ENCODE measurements around the gene FAM204A.

The FAM204A gene
- 45.4 to 87.5 (median 77.2) reads per million in 9 experiments for total RNA-seq

- Mint-ChIP-seq H3K36me3 (ENCODE audit: insufficient read depth) (peaks cover 26% of the 10 kb centered on the region), H3K4me1 (ENCODE audit: low read depth in 2 of 2) (peaks cover 20 to 33% of the 10 kb centered on the region in 2 donors), H3K27me3 (no peaks in the 10 kb centered on the region), H3K9me3 (no peaks in the 10 kb centered on the region), H3K27ac (peak within 1 kb of the TSS; percentile 90), H3K4me3 (peak within 1 kb of the TSS; percentile 81 to 84)
- ATAC-seq (replicated peaks) (peak; percentile 99), DNase-seq (peak; percentile 97 to 100 (median 98))
Measured at GRCh38 chr10:118341791-118342637, at the start of gene FAM204A. Gene FAM204A, minus strand, starts transcription at chr10:118342324. Its CDS starts 5,909 bp downstream, at chr10:118336415.

- H3K27ac Mint-ChIP-seq = no peak overlapping the region
- no peaks in the 10 kb centered on the region for H3K4me1 Mint-ChIP-seq (ENCODE audit: low read depth in 2 of 2)
- ATAC-seq (replicated peaks) (no peak), DNase-seq (no peak)
- H3K9me3 Mint-ChIP-seq = peaks cover 0 to 2% of the 10 kb centered on the region in 2 donors
- peaks cover 46 to 55% of the 10 kb centered on the region in 2 donors for H3K27me3 Mint-ChIP-seq
- H3K36me3 Mint-ChIP-seq (ENCODE audit: insufficient read depth) = no peaks in the 10 kb centered on the region
- H3K4me3 Mint-ChIP-seq = no peak overlapping the region
Measured at GRCh38 chr10:118383699-118384098, 41.6 kb upstream of the FAM204A start.

GRCh38 chr10:118383063-118383689 lies 41.1 kb upstream of the FAM204A start:
- Mint-ChIP-seq H3K4me3 (no peak overlapping the region), H3K9me3 (peaks cover 0 to 2% of the 10 kb centered on the region in 2 donors), H3K27ac (no peak overlapping the region), H3K27me3 (peaks cover 46 to 60% of the 10 kb centered on the region in 2 donors), H3K36me3 (ENCODE audit: insufficient read depth) (no peaks in the 10 kb centered on the region), H3K4me1 (ENCODE audit: low read depth in 2 of 2) (no peaks in the 10 kb centered on the region)
- DNase-seq (no peak), ATAC-seq (replicated peaks) (no peak)

GRCh38 chr10:118374404-118374803 lies 32.3 kb upstream of the FAM204A start:
- no peaks in the 10 kb centered on the region for H3K4me1 Mint-ChIP-seq (ENCODE audit: low read depth in 2 of 2)
- DNase-seq (no peak), ATAC-seq (replicated peaks) (no peak)
- H3K4me3 Mint-ChIP-seq = no peak overlapping the region
- H3K27me3 Mint-ChIP-seq = peaks cover 48 to 56% of the 10 kb centered on the region in 2 donors
- no peaks in the 10 kb centered on the region for H3K36me3 Mint-ChIP-seq (ENCODE audit: insufficient read depth)
- no peaks in the 10 kb centered on the region for H3K9me3 Mint-ChIP-seq
- no peak overlapping the region for H3K27ac Mint-ChIP-seq

- Mint-ChIP-seq H3K9me3 (no peaks in the 10 kb centered on the region), H3K27ac (no peak overlapping the region), H3K4me3 (no peak overlapping the region), H3K36me3 (ENCODE audit: insufficient read depth) (no peaks in the 10 kb centered on the region), H3K4me1 (ENCODE audit: low read depth in 2 of 2) (no peaks in the 10 kb centered on the region), H3K27me3 (peaks cover 49 to 55% of the 10 kb centered on the region in 2 donors)
- DNase-seq = no peak
- no peak for ATAC-seq (replicated peaks)
Measured at GRCh38 chr10:118373786-118374185, 31.7 kb upstream of the FAM204A start.

GRCh38 chr10:118370499-118370898 lies 28.4 kb upstream of the FAM204A start:
- Mint-ChIP-seq H3K4me1 (ENCODE audit: low read depth in 2 of 2) (no peaks in the 10 kb centered on the region), H3K27me3 (peaks cover 39 to 43% of the 10 kb centered on the region in 2 donors), H3K36me3 (ENCODE audit: insufficient read depth) (peaks cover 3% of the 10 kb centered on the region), H3K27ac (no peak overlapping the region), H3K9me3 (no peaks in the 10 kb centered on the region), H3K4me3 (no peak overlapping the region)
- no peak for DNase-seq
- no peak for ATAC-seq (replicated peaks)

- no peak for DNase-seq
- no peak for ATAC-seq (replicated peaks)
- H3K36me3 Mint-ChIP-seq (ENCODE audit: insufficient read depth) = peaks cover 3% of the 10 kb centered on the region
- no peaks in the 10 kb centered on the region for H3K9me3 Mint-ChIP-seq
- H3K4me3 Mint-ChIP-seq = no peak overlapping the region
- no peak overlapping the region for H3K27ac Mint-ChIP-seq
- H3K4me1 Mint-ChIP-seq (ENCODE audit: low read depth in 2 of 2) = no peaks in the 10 kb centered on the region
- H3K27me3 Mint-ChIP-seq = peaks cover 36 to 47% of the 10 kb centered on the region in 2 donors
Measured at GRCh38 chr10:118369641-118370205, 27.6 kb upstream of the FAM204A start.

- no peak for DNase-seq
- H3K4me3 Mint-ChIP-seq = no peak overlapping the region
- no peak for ATAC-seq (replicated peaks)
- peaks cover 27 to 28% of the 10 kb centered on the region in 2 donors for H3K27me3 Mint-ChIP-seq
- H3K4me1 Mint-ChIP-seq (ENCODE audit: low read depth in 2 of 2) = no peaks in the 10 kb centered on the region
- peaks cover 3% of the 10 kb centered on the region for H3K36me3 Mint-ChIP-seq (ENCODE audit: insufficient read depth)
- no peaks in the 10 kb centered on the region for H3K9me3 Mint-ChIP-seq
- H3K27ac Mint-ChIP-seq = no peak overlapping the region
Measured at GRCh38 chr10:118365702-118366101, 23.6 kb upstream of the FAM204A start.

GRCh38 chr10:118362103-118362502 lies 20.0 kb upstream of the FAM204A start:
- no peak for ATAC-seq (replicated peaks)
- peaks cover 20 to 38% of the 10 kb centered on the region in 2 donors for H3K27me3 Mint-ChIP-seq
- no peak overlapping the region for H3K4me3 Mint-ChIP-seq
- H3K27ac Mint-ChIP-seq = no peak overlapping the region
- H3K4me1 Mint-ChIP-seq (ENCODE audit: low read depth in 2 of 2) = no peaks in the 10 kb centered on the region
- DNase-seq = no peak
- H3K9me3 Mint-ChIP-seq = no peaks in the 10 kb centered on the region
- peaks cover 2% of the 10 kb centered on the region for H3K36me3 Mint-ChIP-seq (ENCODE audit: insufficient read depth)

- DNase-seq (no peak), ATAC-seq (replicated peaks) (no peak)
- H3K27me3 Mint-ChIP-seq = peaks cover 31 to 49% of the 10 kb centered on the region in 2 donors
- no peaks in the 10 kb centered on the region for H3K9me3 Mint-ChIP-seq
- H3K36me3 Mint-ChIP-seq (ENCODE audit: insufficient read depth) = no peaks in the 10 kb centered on the region
- H3K27ac Mint-ChIP-seq = no peak overlapping the region
- H3K4me3 Mint-ChIP-seq = no peak overlapping the region
- H3K4me1 Mint-ChIP-seq (ENCODE audit: low read depth in 2 of 2) = no peaks in the 10 kb centered on the region
Measured at GRCh38 chr10:118358327-118358726, 16.2 kb upstream of the FAM204A start.

GRCh38 chr10:118357841-118358240 lies 15.7 kb upstream of the FAM204A start:
- ATAC-seq (replicated peaks) (no peak), DNase-seq (no peak)
- peaks cover 34 to 51% of the 10 kb centered on the region in 2 donors for H3K27me3 Mint-ChIP-seq
- no peak overlapping the region for H3K4me3 Mint-ChIP-seq
- no peaks in the 10 kb centered on the region for H3K4me1 Mint-ChIP-seq (ENCODE audit: low read depth in 2 of 2)
- H3K27ac Mint-ChIP-seq = no peak overlapping the region
- no peaks in the 10 kb centered on the region for H3K9me3 Mint-ChIP-seq
- no peaks in the 10 kb centered on the region for H3K36me3 Mint-ChIP-seq (ENCODE audit: insufficient read depth)

GRCh38 chr10:118356628-118357027 lies 14.5 kb upstream of the FAM204A start:
- DNase-seq (no peak), ATAC-seq (replicated peaks) (no peak)
- Mint-ChIP-seq H3K36me3 (ENCODE audit: insufficient read depth) (no peaks in the 10 kb centered on the region), H3K27ac (no peak overlapping the region), H3K27me3 (peaks cover 40 to 58% of the 10 kb centered on the region in 2 donors), H3K4me1 (ENCODE audit: low read depth in 2 of 2) (no peaks in the 10 kb centered on the region), H3K9me3 (no peaks in the 10 kb centered on the region), H3K4me3 (no peak overlapping the region)

GRCh38 chr10:118355234-118355633 lies 13.1 kb upstream of the FAM204A start:
- no peak for ATAC-seq (replicated peaks)
- no peak overlapping the region for H3K27ac Mint-ChIP-seq
- H3K4me1 Mint-ChIP-seq (ENCODE audit: low read depth in 2 of 2) = no peaks in the 10 kb centered on the region
- no peak for DNase-seq
- H3K27me3 Mint-ChIP-seq = peaks cover 44 to 67% of the 10 kb centered on the region in 2 donors
- no peak overlapping the region for H3K4me3 Mint-ChIP-seq
- H3K9me3 Mint-ChIP-seq = no peaks in the 10 kb centered on the region
- H3K36me3 Mint-ChIP-seq (ENCODE audit: insufficient read depth) = no peaks in the 10 kb centered on the region

Measured in effector memory CD8-positive, alpha-beta T cell (primary cell).